ENCODE measurements around the gene SH3RF3. TPM values are rescaled to one million over a fixed set of nuclear protein-coding genes. Genes with fewer than 3 reads are reported as not detected.

The SH3RF3 gene
- total RNA-seq, 2 donors from 2014 or later: 1.4 to 17.0 TPM

DNA sequence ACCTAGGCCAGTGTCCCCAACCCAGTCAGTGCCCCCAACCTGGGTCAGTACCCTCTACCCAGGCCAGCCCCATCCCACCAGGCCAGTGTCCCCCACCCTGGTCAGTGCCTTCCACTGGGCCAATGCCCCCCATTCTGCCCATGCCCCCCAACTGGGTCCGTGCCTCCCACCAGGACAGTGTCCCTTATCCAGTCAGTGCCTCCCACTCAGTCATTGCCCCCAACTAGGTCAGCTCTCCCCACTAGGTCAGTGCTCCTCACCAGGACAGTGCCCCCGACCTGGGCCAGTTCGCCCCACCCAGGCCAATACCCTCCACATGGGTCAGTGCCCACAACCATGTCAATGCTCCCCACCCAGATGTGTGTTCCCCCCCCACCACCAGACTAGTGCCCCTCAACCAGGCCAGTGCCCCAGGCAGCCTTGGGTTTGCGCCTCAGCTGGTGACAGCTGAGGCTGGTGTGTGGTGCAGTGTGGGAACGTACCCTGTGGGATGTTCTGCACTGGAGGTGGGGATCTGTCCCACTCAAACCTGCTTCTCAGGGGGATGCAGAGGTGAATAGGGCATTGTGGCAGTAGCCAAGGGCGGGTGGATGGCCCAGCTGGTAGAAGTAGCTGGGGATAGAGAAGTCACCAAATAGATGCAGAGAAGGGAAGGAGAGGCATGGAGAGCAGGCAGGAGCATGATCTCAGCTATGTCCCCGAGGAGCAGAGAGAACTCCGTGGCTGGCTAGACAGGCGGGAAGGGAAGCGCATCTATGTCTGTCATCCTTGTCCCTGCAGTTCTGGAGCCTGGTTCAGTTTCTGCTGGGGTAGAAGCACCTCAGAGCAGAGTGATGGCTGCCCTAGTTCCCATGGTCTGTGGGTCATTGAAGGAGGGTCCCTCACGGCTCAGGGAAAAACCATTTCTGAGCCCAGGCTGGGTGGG, 168.8 kb downstream of the SH3RF3 start:
- no peaks in the 10 kb centered on the region for H3K9me3 ChIP-seq
- H3K4me3 ChIP-seq: no peak overlapping the region
- no peak overlapping the region for H3K27ac ChIP-seq
- H3K4me1 ChIP-seq (replicated peaks): no peaks in the 10 kb centered on the region
- WGBS: 90% methylated on average over 11 of the region's 11 CpGs
- no peaks in the 10 kb centered on the region for H3K27me3 ChIP-seq (replicated peaks; ENCODE audit: insufficient read depth)
- TF ChIP-seq, protein P1, sequence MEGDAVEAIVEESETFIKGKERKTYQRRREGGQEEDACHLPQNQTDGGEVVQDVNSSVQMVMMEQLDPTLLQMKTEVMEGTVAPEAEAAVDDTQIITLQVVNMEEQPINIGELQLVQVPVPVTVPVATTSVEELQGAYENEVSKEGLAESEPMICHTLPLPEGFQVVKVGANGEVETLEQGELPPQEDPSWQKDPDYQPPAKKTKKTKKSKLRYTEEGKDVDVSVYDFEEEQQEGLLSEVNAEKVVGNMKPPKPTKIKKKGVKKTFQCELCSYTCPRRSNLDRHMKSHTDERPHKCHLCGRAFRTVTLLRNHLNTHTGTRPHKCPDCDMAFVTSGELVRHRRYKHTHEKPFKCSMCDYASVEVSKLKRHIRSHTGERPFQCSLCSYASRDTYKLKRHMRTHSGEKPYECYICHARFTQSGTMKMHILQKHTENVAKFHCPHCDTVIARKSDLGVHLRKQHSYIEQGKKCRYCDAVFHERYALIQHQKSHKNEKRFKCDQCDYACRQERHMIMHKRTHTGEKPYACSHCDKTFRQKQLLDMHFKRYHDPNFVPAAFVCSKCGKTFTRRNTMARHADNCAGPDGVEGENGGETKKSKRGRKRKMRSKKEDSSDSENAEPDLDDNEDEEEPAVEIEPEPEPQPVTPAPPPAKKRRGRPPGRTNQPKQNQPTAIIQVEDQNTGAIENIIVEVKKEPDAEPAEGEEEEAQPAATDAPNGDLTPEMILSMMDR (IDR thresholded peaks at IDR 0.05): no peak
- TF ChIP-seq POLR2AphosphoS5 (IDR thresholded peaks at IDR 0.05): no peak
- TF ChIP-seq POLR2A (IDR thresholded peaks at IDR 0.05): no peak
- intact Hi-C loops (cut with DNase I): no loop called here
- H3K36me3 ChIP-seq: no peaks in the 10 kb centered on the region
- no peak for DNase-seq (ENCODE audit: low spot score)

DNA sequence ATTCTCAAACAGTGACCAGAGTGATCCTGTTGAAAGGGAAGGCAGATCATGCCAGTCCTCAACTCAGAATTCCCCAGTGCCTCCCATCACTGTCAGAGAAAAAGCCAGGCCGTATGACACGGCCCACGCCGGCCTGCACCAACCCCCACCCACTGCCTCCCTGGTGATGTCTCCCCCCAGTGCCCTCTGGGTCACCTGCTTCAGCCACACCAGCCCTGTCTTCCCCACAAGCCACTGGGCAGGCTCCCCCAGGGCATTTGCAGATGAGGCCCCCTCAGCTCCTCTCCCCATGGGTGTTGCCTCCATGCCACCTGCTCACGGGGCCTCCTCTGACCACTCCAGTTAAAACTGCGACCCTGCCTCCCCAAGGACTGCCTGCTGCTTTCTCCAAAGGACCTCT, 169.8 kb downstream of the SH3RF3 start:
- Histone ChIP-seq H3K27ac (no peak overlapping the region), H3K27me3 (replicated peaks; ENCODE audit: insufficient read depth) (no peaks in the 10 kb centered on the region), H3K4me3 (no peak overlapping the region), H3K36me3 (no peaks in the 10 kb centered on the region), H3K9me3 (no peaks in the 10 kb centered on the region), H3K4me1 (replicated peaks) (no peaks in the 10 kb centered on the region)
- no peak for DNase-seq (ENCODE audit: low spot score)
- TF ChIP-seq POLR2A (IDR thresholded peaks at IDR 0.05): no peak
- no peak for TF ChIP-seq POLR2AphosphoS5 (IDR thresholded peaks at IDR 0.05)
- TF ChIP-seq, protein P1 (IDR thresholded peaks at IDR 0.05): no peak
- WGBS: 94% methylated on average over 6 of the region's 6 CpGs
- intact Hi-C loops (cut with DNase I): no loop called here

DNA sequence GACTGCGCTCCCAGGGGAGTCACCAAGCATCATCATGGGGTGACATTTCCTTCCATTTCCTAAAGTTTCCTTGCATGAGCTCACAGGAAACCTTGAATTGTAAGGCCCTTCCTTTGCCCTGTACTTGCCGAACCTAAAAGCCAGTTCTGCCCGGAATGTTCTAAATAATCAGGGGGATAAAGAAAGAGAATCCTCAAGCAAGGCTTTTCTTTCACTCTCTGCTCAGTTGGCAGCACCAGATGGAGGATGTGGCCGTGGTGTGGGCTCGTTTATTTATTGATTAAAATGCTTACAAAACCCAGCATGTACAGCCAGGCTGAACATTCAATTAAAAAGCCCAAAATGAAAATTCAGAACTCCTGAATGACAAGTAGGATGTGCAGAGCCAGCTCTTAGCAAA, 170.5 kb downstream of the SH3RF3 start:
- H3K27ac ChIP-seq: no peak overlapping the region
- DNase-seq (ENCODE audit: low spot score): no peak
- H3K36me3 ChIP-seq: no peaks in the 10 kb centered on the region
- WGBS: 59% methylated on average over 5 of the region's 5 CpGs
- no peaks in the 10 kb centered on the region for H3K9me3 ChIP-seq
- intact Hi-C loops (cut with DNase I): no loop called here
- no peak for TF ChIP-seq POLR2AphosphoS5 (IDR thresholded peaks at IDR 0.05)
- TF ChIP-seq, protein P1 (IDR thresholded peaks at IDR 0.05): no peak
- TF ChIP-seq POLR2A (IDR thresholded peaks at IDR 0.05): no peak
- no peaks in the 10 kb centered on the region for H3K27me3 ChIP-seq (replicated peaks; ENCODE audit: insufficient read depth)
- H3K4me3 ChIP-seq: no peak overlapping the region
- H3K4me1 ChIP-seq (replicated peaks): no peaks in the 10 kb centered on the region

DNA sequence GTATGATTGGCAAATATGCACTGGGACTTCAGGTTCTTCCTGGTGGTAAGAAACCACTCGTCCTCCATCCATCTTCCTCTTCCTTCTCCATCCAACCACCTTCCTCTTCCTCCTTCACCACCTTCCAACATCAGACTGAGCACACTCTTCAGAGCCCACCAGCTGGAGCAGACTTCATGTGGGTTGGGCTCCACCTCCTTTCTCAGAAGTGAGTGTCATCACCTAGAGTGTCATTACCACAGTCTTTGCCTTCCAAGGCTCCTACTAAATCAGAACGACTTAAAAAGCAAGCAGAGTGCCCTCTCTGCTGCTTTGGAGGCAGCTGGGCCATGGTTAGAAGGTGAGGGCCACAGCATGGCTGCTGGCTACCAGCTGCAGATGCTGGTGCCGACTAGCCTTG, 171.6 kb downstream of the SH3RF3 start:
- DNase-seq (ENCODE audit: low spot score): no peak
- H3K9me3 ChIP-seq: no peaks in the 10 kb centered on the region
- 75% methylated on average over 3 of the region's 3 CpGs for WGBS

More for the DNA sequence above, 171.6 kb downstream of the SH3RF3 start:
- Histone ChIP-seq H3K36me3 (no peaks in the 10 kb centered on the region), H3K4me3 (no peak overlapping the region), H3K27me3 (replicated peaks; ENCODE audit: insufficient read depth) (no peaks in the 10 kb centered on the region), H3K4me1 (replicated peaks) (no peaks in the 10 kb centered on the region), H3K27ac (no peak overlapping the region)
- no peak for TF ChIP-seq POLR2A (IDR thresholded peaks at IDR 0.05)
- TF ChIP-seq, protein P1 (IDR thresholded peaks at IDR 0.05): no peak
- no peak for TF ChIP-seq POLR2AphosphoS5 (IDR thresholded peaks at IDR 0.05)
- intact Hi-C loops (cut with DNase I): no loop called here
